Endothelial cell of umbilical vein (primary cell): ENCODE data around the gene CEACAM16. TPM values are rescaled to one million over a fixed set of nuclear protein-coding genes. Genes with fewer than 3 reads are reported as not detected.

Source experiments
- BruUV-seq: library from RNA; stranded (reverse); fragments of 400-500 nt; replicated peaks from 2 replicates; lab custom pipeline; 2021; lab: Mats Ljungman, UMichigan
- CTCF ChIA-PET: fragments of 300-600, 350-600 bp; sonication (Branson Sonifier 250); formaldehyde crosslinking; loops from one replicate; lab custom pipeline; 2021; ENCODE audit warnings: antibody characterized with exemption, inconsistent platforms; lab: Charles Lee
- POLR2A ChIA-PET: fragments of 300-600, 350-600 bp; sonication (Branson Sonifier 250); formaldehyde crosslinking; loops from one replicate; lab custom pipeline; 2021; ENCODE audit warnings: antibody characterized with exemption, inconsistent platforms; lab: Charles Lee
- DNase-seq: peaks from one replicate; pipeline ENCODE4 v3.0.0-alpha.2; 2011; ENCODE audit warnings: low read depth, low spot score
- FAIRE-seq: peaks from 2 replicates; lab custom pipeline; 2011; peaks lifted over from hg19 to GRCh38; lab: Jason Lieb, UNC
- H2AFZ ChIP-seq: 2 replicates; pipeline ENCODE4 v1.6.0; 2012; ENCODE audit warnings: low read depth, low read length, control low read depth, inconsistent platforms
- H3K27ac ChIP-seq: 2 replicates; pipeline ENCODE4 v1.5.1; 2011; ENCODE audit warnings: low read depth, mild to moderate bottlenecking, control low read depth, low read length, moderate library complexity; ENCODE audit not compliant: insufficient read depth
- H3K27me3 ChIP-seq, 2 experiments: 2 replicates each; pipeline versions ENCODE4 v1.6.0 to v1.6.1; 2011; ENCODE audit warnings: low read length in 2 of 2, mixed read lengths in 1 of 2; ENCODE audit not compliant: control insufficient read depth in 2 of 2, insufficient read depth in 2 of 2
- H3K36me3 ChIP-seq, 2 experiments: 2 replicates in 1 of 2; 3 replicates in 1 of 2; pipeline ENCODE4 v1.5.1; 2011; ENCODE audit warnings: low read length in 2 of 2, mild to moderate bottlenecking in 1 of 2, moderate library complexity in 1 of 2; ENCODE audit not compliant: control insufficient read depth in 2 of 2, insufficient read depth in 2 of 2; ENCODE audit errors: extremely low read depth in 1 of 2
- H3K4me1 ChIP-seq: 3 replicates; pipeline ENCODE4 v1.5.1; 2011; ENCODE audit warnings: mild to moderate bottlenecking, low read length; ENCODE audit not compliant: control insufficient read depth, insufficient read depth; ENCODE audit errors: extremely low read depth
- H3K4me2 ChIP-seq: 2 replicates; pipeline ENCODE4 v1.6.1; 2011; ENCODE audit warnings: low read length, control low read depth, mixed read lengths; ENCODE audit not compliant: insufficient read depth
- H3K4me3 ChIP-seq, 3 experiments: fragments of 200-600 bp in 1 of 3; sonication (generic), shearing (Covaris generic) in 1 of 3; replicated peaks in 1 of 3; 2 replicates each; pipeline ENCODE4 v1.5.1; 2011 to 2016; ENCODE audit warnings: control low read depth in 3 of 3, low read length in 3 of 3, mild to moderate bottlenecking in 2 of 3, inconsistent platforms in 1 of 3, low read depth in 1 of 3, moderate library complexity in 1 of 3; ENCODE audit not compliant: insufficient read depth in 1 of 3
- H3K79me2 ChIP-seq: 2 replicates; pipeline ENCODE4 v1.6.0; 2012; ENCODE audit warnings: low read length, inconsistent platforms; ENCODE audit not compliant: control insufficient read depth, insufficient read depth
- H3K9ac ChIP-seq: replicated peaks from 2 replicates; pipeline ENCODE3; 2011; ENCODE audit warnings: low read length, control low read depth; ENCODE audit not compliant: insufficient read depth; ENCODE audit errors: extremely low read depth
- H3K9me1 ChIP-seq: replicated peaks from 3 replicates; pipeline ENCODE4 v1.6.0; 2011; ENCODE audit warnings: mild to moderate bottlenecking, low read length; ENCODE audit not compliant: control insufficient read depth, insufficient read depth; ENCODE audit errors: extremely low read depth
- H3K9me3 ChIP-seq: replicated peaks from 2 replicates; pipeline ENCODE4 v1.5.1; 2012; ENCODE audit warnings: low read length, inconsistent platforms; ENCODE audit not compliant: control insufficient read depth, insufficient read depth
- H4K20me1 ChIP-seq: replicated peaks from 2 replicates; pipeline ENCODE3; 2011; ENCODE audit warnings: mild to moderate bottlenecking, low read length; ENCODE audit not compliant: control insufficient read depth, insufficient read depth; ENCODE audit errors: extremely low read depth
- FOS ChIP-seq: IDR thresholded peaks from 2 replicates; pipeline ENCODE4 v1.6.1; 2011; ENCODE audit warnings: mild to moderate bottlenecking, low read length, moderate library complexity, borderline replicate concordance; ENCODE audit not compliant: insufficient read depth
- GATA2 ChIP-seq: IDR thresholded peaks from 2 replicates; pipeline ENCODE4 v1.7.0; 2011; ENCODE audit warnings: low read depth, mild to moderate bottlenecking, moderate library complexity, mixed read lengths, low read length; ENCODE audit not compliant: insufficient read length, insufficient read depth
- POLR2A ChIP-seq: IDR thresholded peaks from 2 replicates; pipeline ENCODE4 v1.6.1; 2012; ENCODE audit warnings: low read depth, mild to moderate bottlenecking, control low read depth, low read length
- dilution Hi-C: fragments of 300-500 bp; cut with MboI; formaldehyde crosslinking; loops from one replicate; pipeline ENCODE4 v1.15.0; 2019; ENCODE audit warnings: low sequenced_read_pairs; ENCODE audit not compliant: extremely low pct_ligation_motif_present
- intact Hi-C: fragments of 100-400 bp; cut with micrococcal nuclease; formaldehyde crosslinking; loops from one replicate; pipeline ENCODE4 v1.10.0; 2022
- polyA plus RNA-seq, 4 experiments: library from polyadenylated mRNA; depleted of rRNA in 3 of 4; stranded (reverse) in 3 of 4; unstranded in 1 of 4; fragments of >200 nt; gene quantifications; 2 replicates each; pipeline versions ENCODE4 v1.2.1 to v1.2.3, GENCODE V29; 2011 to 2012; ENCODE audit warnings: missing spikeins in 1 of 4
- total RNA-seq: library from RNA; stranded (reverse); gene quantifications from 2 replicates; pipeline ENCODE4 v1.2.3, GENCODE V29; 2021
- TF ChIP-seq, protein P1 (sequence below): IDR thresholded peaks from 2 replicates; pipeline ENCODE4 v1.6.1; 2011; ENCODE audit not compliant: insufficient read depth, insufficient read length

CEACAM16 gene
- total and polyA plus RNA-seq, 2 donors (not counting 3 experiments of a cell fraction or from before 2014, with no cell fraction given) = not detected

DNA sequence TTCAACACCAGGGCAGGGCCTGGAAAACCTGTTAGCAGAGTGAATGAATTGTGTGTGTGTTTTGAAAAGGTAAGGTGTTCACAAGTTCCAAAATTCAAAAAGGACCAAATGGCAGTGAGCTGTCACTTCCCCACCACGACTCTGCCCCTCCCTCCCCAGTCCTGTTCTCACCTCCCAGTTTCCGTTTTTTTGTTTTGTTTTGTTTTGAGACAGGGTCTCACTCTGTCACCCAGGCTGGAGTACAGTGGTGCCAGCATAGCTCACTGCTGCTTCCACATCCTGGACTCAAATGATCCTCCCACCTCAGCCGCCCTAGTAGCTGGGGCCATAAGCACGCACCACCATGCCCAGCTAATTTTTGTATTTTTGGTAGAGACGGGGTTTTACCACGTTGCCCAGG lies 29.2 kb downstream of the CEACAM16 start:
- H2AFZ ChIP-seq = no peak overlapping the region

DNA sequence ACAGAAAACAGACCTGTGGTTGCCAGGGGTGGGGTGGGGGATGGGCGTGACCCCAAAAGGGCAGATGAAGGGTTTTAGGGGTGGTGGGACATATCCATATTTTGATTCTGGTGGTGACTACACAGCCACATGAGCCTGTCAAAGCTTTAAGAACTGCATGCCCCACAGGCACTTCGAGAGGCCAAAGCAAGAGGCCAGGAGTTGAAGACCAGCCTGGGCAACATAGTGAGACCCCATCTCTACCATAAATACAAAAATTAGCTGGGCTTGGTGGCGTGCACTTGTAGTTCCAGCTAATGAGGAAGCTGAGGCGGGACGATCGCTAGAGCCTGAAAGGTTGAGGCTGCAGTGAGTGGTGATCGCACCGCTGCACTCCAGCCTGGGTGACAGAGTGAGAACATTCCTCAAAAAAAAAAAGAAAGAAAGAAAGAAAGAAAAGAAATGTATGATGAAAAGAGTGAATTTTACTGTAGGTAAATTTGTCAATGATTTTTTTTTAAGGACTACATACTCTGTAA lies 30.6 kb downstream of the CEACAM16 start:
- no peak overlapping the region for H3K27ac ChIP-seq
- H3K4me1 ChIP-seq = peaks cover 7% of the 10 kb centered on the region
- ChIA-PET POLR2A (no interaction called here), CTCF (interaction anchor here (1.9 to 15.8 kb wide), 3 partner anchors 39 to 159 kb away, joined by 6 to 688 read pairs (median 7); partner anchors contain the start of gene CBLC)
- H3K79me2 ChIP-seq = no peaks in the 10 kb centered on the region
- no peaks in the 10 kb centered on the region for H3K9me1 ChIP-seq
- H3K27me3 ChIP-seq = no peaks in the 10 kb centered on the region
- dilution Hi-C loops = no loop called here
- no TSS peak for BruUV-seq
- no peak overlapping the region for H3K9ac ChIP-seq
- FAIRE-seq (no peak), DNase-seq (no peak)
- intact Hi-C loops = no loop called here
- no peak overlapping the region for H2AFZ ChIP-seq
- H3K4me2 ChIP-seq = no peak overlapping the region
- no peaks in the 10 kb centered on the region for H3K36me3 ChIP-seq
- no peak overlapping the region for H3K4me3 ChIP-seq
- no peaks in the 10 kb centered on the region for H4K20me1 ChIP-seq
- H3K9me3 ChIP-seq = no peaks in the 10 kb centered on the region
- TF ChIP-seq, protein P1, sequence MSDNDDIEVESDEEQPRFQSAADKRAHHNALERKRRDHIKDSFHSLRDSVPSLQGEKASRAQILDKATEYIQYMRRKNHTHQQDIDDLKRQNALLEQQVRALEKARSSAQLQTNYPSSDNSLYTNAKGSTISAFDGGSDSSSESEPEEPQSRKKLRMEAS = no peak

More for the DNA sequence above, 29.2 kb downstream of the CEACAM16 start:
- Histone ChIP-seq H3K36me3 (no peaks in the 10 kb centered on the region), H3K79me2 (no peaks in the 10 kb centered on the region), H3K4me2 (no peak overlapping the region), H3K4me3 (no peak overlapping the region), H3K27ac (no peak overlapping the region), H4K20me1 (no peaks in the 10 kb centered on the region), H3K4me1 (peaks cover 19% of the 10 kb centered on the region), H3K9ac (no peak overlapping the region), H3K9me1 (no peaks in the 10 kb centered on the region), H3K27me3 (no peaks in the 10 kb centered on the region), H3K9me3 (no peaks in the 10 kb centered on the region)
- TF ChIP-seq FOS (no peak), POLR2A (no peak), GATA2 (no peak)
- intact Hi-C loops = no loop called here
- FAIRE-seq (no peak), DNase-seq (no peak)
- dilution Hi-C loops = no loop called here
- BruUV-seq = no TSS peak
- ChIA-PET POLR2A (interaction anchor here (0.7 kb wide), 1 partner anchor 77 kb away, joined by 3 read pairs; no protein-coding TSS in a partner anchor), CTCF (interaction anchor here (1.4 to 15.8 kb wide), 4 partner anchors 15 to 56 kb away, joined by 5 to 688 read pairs (median 6); partner anchors contain the start of gene CBLC)
